Measurements from ENCODE around the gene ARID5A. TPM values are rescaled to one million over a fixed set of nuclear protein-coding genes. Genes with fewer than 3 reads are reported as not detected.
A peak's percentile ranks its signal among the peaks of the same experiment; 100 is the strongest.

Gene ARID5A
- total and polyA plus RNA-seq, 2 of the 13 experiments (the other 11 are each of a cell fraction or from before 2014, with no cell fraction given): 6.0 to 9.5 TPM

GRCh38 chr2:96556441-96557330, 20.1 kb downstream of the ARID5A start (continued):
- TF ChIP-seq, protein P1, sequence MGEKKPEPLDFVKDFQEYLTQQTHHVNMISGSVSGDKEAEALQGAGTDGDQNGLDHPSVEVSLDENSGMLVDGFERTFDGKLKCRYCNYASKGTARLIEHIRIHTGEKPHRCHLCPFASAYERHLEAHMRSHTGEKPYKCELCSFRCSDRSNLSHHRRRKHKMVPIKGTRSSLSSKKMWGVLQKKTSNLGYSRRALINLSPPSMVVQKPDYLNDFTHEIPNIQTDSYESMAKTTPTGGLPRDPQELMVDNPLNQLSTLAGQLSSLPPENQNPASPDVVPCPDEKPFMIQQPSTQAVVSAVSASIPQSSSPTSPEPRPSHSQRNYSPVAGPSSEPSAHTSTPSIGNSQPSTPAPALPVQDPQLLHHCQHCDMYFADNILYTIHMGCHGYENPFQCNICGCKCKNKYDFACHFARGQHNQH (CRISPR knock-in tag; IDR thresholded peaks at IDR 0.05): peak; percentile 93
- no peak for TF ChIP-seq ZNF850 (CRISPR knock-in tag; conservative IDR thresholded peaks at IDR 0.05)
- no peak for TF ChIP-seq PAF1 (CRISPR knock-in tag; IDR thresholded peaks at IDR 0.05)
- TF ChIP-seq, protein P2, sequence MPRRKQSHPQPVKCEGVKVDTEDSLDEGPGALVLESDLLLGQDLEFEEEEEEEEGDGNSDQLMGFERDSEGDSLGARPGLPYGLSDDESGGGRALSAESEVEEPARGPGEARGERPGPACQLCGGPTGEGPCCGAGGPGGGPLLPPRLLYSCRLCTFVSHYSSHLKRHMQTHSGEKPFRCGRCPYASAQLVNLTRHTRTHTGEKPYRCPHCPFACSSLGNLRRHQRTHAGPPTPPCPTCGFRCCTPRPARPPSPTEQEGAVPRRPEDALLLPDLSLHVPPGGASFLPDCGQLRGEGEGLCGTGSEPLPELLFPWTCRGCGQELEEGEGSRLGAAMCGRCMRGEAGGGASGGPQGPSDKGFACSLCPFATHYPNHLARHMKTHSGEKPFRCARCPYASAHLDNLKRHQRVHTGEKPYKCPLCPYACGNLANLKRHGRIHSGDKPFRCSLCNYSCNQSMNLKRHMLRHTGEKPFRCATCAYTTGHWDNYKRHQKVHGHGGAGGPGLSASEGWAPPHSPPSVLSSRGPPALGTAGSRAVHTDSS (CRISPR knock-in tag; conservative IDR thresholded peaks at IDR 0.05): no peak
- peak; percentile 93 for TF ChIP-seq ZGPAT (CRISPR knock-in tag; IDR thresholded peaks at IDR 0.05)
- TF ChIP-seq MATR3 (CRISPR knock-in tag; IDR thresholded peaks at IDR 0.05): no peak
- TF ChIP-seq POLR2A (IDR thresholded peaks at IDR 0.05; ENCODE audit: insufficient read depth in 1 of 2, low read depth in 2 of 2, low read length in 2 of 2): peak in 1 of 2 experiments; percentile 33; a peak in 1 of 4 replicates
- no peak for TF ChIP-seq ZNF773 (CRISPR knock-in tag; IDR thresholded peaks at IDR 0.05; ENCODE audit: borderline replicate concordance)
- peak; percentile 99 for TF ChIP-seq ZNF644 (CRISPR knock-in tag; IDR thresholded peaks at IDR 0.05; ENCODE audit: low read depth)
- TF ChIP-seq LCORL (IDR thresholded peaks at IDR 0.05): peak; percentile 95
- TF ChIP-seq LCORL (CRISPR knock-in tag; IDR thresholded peaks at IDR 0.05): peak; percentile 98
- TF ChIP-seq GLI4 (CRISPR knock-in tag; IDR thresholded peaks at IDR 0.05; ENCODE audit: borderline replicate concordance): no peak
- TF ChIP-seq HDAC1 (CRISPR knock-in tag; IDR thresholded peaks at IDR 0.05): peak; percentile 98
- TF ChIP-seq HOXA5 (CRISPR knock-in tag; IDR thresholded peaks at IDR 0.05): peak; percentile 91
- TF ChIP-seq KAT7 (CRISPR knock-in tag; IDR thresholded peaks at IDR 0.05; ENCODE audit: borderline replicate concordance): no peak
- peak; percentile 77 for TF ChIP-seq E2F1 (CRISPR knock-in tag; IDR thresholded peaks at IDR 0.05)
- no peak for TF ChIP-seq U2AF1 (optimal IDR thresholded peaks at IDR 0.05; ENCODE audit: low read depth, low read length)
- no peak for TF ChIP-seq ZNF20 (CRISPR knock-in tag; IDR thresholded peaks at IDR 0.05)
- peak; percentile 98 for TF ChIP-seq MIER3 (CRISPR knock-in tag; IDR thresholded peaks at IDR 0.05; ENCODE audit: borderline replicate concordance)
- TF ChIP-seq SP4 (CRISPR knock-in tag; IDR thresholded peaks at IDR 0.05): peak; percentile 87
- TF ChIP-seq HMG20B (CRISPR knock-in tag; conservative IDR thresholded peaks at IDR 0.05): peak; percentile 85
- TF ChIP-seq, protein P3, sequence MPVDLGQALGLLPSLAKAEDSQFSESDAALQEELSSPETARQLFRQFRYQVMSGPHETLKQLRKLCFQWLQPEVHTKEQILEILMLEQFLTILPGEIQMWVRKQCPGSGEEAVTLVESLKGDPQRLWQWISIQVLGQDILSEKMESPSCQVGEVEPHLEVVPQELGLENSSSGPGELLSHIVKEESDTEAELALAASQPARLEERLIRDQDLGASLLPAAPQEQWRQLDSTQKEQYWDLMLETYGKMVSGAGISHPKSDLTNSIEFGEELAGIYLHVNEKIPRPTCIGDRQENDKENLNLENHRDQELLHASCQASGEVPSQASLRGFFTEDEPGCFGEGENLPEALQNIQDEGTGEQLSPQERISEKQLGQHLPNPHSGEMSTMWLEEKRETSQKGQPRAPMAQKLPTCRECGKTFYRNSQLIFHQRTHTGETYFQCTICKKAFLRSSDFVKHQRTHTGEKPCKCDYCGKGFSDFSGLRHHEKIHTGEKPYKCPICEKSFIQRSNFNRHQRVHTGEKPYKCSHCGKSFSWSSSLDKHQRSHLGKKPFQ (CRISPR knock-in tag; IDR thresholded peaks at IDR 0.05; ENCODE audit: insufficient replicate concordance): peak; percentile 49
- peak; percentile 99 for TF ChIP-seq TFDP1 (CRISPR knock-in tag; IDR thresholded peaks at IDR 0.05; ENCODE audit: borderline replicate concordance)
